Activated T-cell treated with anti-CD3 and anti-CD28 coated beads, Interleukin-2, amount 50 U/mL, for 4 hours (primary cell): ENCODE measurements around the gene GOLGA8H. TPM values are rescaled to one million over a fixed set of nuclear protein-coding genes. Genes with fewer than 3 reads are reported as not detected.

ENCODE experiments used
- total RNA-seq, 3 donors: library from RNA; stranded (reverse); gene quantifications; one replicate each; pipeline ENCODE4 v1.2.1, GENCODE V29; 2021

Gene GOLGA8H
- total RNA-seq, 3 donors from 2014 or later = not detected

Other genes with a start within 250 kb of the GOLGA8H start
- gene CHRFAM7A, start 210.5 kb upstream of the GOLGA8H start, total RNA-seq = under 1 TPM in 2 of 3 donors, not detected in 1; 0.29 to 0.90 TPM
- under 1 TPM; 0.28 to 0.61 (median 0.35) TPM for gene GOLGA8R, start 189.8 kb upstream of the GOLGA8H start, total RNA-seq
- under 1 TPM in 1 of 3 donors, not detected in 2; 0.13 TPM for gene GOLGA8Q, start 52.0 kb upstream of the GOLGA8H start, total RNA-seq